ENCODE results near the gene DLL1. TPM values are rescaled to one million over a fixed set of nuclear protein-coding genes. Genes with fewer than 3 reads are reported as not detected.
A peak's percentile ranks its signal among the peaks of the same experiment; 100 is the strongest.

Gene DLL1
- total RNA-seq, 1 donor from 2014 or later: 14.6 TPM

DNA sequence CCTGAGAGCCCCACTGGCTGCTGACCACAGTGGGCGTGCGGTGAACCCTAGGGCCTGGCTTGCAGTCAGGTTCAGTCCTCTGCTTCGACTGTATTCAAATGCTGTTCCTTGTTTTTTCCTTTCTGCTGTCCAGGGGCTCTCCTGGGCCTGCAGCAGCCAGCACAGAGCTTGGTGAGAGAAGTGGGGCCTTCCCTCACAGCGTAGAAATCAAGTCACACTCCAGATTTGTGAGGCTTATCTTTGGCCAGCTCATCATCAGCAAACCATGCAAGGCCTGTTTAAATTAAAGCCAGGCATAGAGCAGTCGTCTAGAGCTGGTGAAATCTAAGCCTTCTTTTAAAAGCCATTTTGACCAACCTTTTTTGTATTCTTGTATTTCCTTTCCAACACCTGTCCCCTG, 24.1 kb upstream of the DLL1 start:
- intact Hi-C loops (cut with DNase I): no loop called here
- no peak overlapping the region for H3K27ac ChIP-seq
- no peak for DNase-seq

DNA sequence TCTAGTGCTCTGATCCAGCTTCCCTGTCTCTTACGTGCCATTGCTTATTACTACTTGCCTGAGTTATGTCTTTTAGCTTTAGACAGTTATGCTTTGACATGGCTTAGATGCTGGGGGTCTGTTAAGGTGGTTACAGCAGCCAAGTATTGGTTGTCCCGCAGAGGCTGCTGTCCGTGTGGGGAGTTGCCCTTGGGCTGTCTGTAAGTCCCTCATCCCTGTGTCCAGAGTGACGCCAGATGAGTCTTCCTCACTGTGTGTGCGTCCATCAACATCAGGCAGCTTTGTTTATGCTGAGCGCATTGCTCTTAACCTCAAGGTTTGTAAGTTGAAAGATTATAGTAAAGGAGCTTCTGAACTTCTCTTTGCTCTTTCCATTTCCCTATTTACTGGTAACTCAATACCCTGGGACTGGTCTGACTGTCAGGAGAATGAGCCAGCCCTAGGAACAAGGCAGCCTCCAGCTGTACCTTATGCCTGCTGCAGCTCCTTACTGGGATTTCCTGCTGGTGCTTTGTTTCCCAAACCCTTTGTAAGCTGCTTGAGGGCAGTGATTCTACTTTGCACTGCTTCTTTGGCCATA, 22.9 kb upstream of the DLL1 start:
- intact Hi-C loops (cut with DNase I): no loop called here
- Histone ChIP-seq H3K4me3 (no peak overlapping the region), H3K9me3 (no peaks in the 10 kb centered on the region), H3K27me3 (no peaks in the 10 kb centered on the region), H3K27ac (no peak overlapping the region), H3K36me3 (peaks cover 18% of the 10 kb centered on the region), H3K4me1 (peaks cover 4% of the 10 kb centered on the region)
- TF ChIP-seq, protein P1, sequence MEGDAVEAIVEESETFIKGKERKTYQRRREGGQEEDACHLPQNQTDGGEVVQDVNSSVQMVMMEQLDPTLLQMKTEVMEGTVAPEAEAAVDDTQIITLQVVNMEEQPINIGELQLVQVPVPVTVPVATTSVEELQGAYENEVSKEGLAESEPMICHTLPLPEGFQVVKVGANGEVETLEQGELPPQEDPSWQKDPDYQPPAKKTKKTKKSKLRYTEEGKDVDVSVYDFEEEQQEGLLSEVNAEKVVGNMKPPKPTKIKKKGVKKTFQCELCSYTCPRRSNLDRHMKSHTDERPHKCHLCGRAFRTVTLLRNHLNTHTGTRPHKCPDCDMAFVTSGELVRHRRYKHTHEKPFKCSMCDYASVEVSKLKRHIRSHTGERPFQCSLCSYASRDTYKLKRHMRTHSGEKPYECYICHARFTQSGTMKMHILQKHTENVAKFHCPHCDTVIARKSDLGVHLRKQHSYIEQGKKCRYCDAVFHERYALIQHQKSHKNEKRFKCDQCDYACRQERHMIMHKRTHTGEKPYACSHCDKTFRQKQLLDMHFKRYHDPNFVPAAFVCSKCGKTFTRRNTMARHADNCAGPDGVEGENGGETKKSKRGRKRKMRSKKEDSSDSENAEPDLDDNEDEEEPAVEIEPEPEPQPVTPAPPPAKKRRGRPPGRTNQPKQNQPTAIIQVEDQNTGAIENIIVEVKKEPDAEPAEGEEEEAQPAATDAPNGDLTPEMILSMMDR (IDR thresholded peaks at IDR 0.05): no peak
- DNase-seq: no peak
- ATAC-seq: no peak

More for the DNA sequence above, 24.1 kb upstream of the DLL1 start:
- Histone ChIP-seq H3K9me3 (no peaks in the 10 kb centered on the region), H3K4me1 (peaks cover 4% of the 10 kb centered on the region), H3K36me3 (peaks cover 23% of the 10 kb centered on the region), H3K4me3 (no peak overlapping the region), H3K27me3 (no peaks in the 10 kb centered on the region)
- no peak for ATAC-seq
- TF ChIP-seq, protein P1 (IDR thresholded peaks at IDR 0.05): no peak

DNA sequence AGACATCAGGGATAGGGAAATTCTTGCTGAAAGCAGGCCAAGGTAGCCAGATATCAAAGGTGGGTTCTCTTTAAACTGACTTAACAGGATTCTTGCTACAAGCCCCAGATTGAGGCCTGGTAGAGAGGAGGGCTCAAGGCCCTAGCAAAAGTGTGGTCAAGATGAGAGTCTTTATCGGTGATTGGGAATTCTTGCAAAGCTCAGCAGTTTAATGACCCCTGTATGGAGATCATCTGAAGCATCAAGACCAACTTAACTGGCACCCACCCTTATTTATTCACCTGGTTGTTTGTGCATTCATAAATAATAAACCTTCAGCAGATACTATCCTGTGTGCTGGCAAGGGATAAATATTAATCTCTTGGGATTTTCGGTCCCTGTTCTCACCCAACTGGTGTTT, 22.0 kb upstream of the DLL1 start:
- TF ChIP-seq, protein P1 (IDR thresholded peaks at IDR 0.05): no peak
- Histone ChIP-seq H3K9me3 (no peaks in the 10 kb centered on the region), H3K4me1 (peaks cover 11% of the 10 kb centered on the region), H3K27ac (no peak overlapping the region), H3K36me3 (peaks cover 13% of the 10 kb centered on the region), H3K4me3 (no peak overlapping the region), H3K27me3 (no peaks in the 10 kb centered on the region)
- intact Hi-C loops (cut with DNase I): no loop called here
- no peak for ATAC-seq
- DNase-seq: no peak

DNA sequence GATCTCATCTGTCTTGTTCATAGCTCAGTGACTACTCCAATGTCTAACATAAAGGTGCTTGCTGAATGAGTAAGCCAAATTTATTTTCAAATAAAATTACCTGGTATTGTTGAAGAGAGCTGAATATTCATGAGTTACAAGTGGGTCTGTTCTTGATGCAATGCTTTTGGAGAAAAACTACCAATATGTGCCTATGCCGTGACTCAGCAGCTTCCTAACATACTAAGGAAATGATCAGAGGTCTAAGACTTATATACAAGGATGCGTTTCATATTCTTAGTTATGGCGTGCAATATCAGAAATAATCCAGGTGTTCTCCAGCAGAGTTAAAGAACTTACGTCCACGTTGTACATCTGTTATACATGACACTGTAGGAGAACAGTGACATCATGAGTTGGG, 20.8 kb upstream of the DLL1 start:
- peaks cover 19% of the 10 kb centered on the region for H3K4me1 ChIP-seq
- ATAC-seq (no peak), DNase-seq (no peak)
- H3K27me3 ChIP-seq: no peaks in the 10 kb centered on the region
- no peak overlapping the region for H3K4me3 ChIP-seq
- H3K27ac ChIP-seq: no peak overlapping the region
- peaks cover 7% of the 10 kb centered on the region for H3K36me3 ChIP-seq
- TF ChIP-seq, protein P1 (IDR thresholded peaks at IDR 0.05): no peak
- intact Hi-C loops (cut with DNase I): no loop called here
- H3K9me3 ChIP-seq: no peaks in the 10 kb centered on the region

DNA sequence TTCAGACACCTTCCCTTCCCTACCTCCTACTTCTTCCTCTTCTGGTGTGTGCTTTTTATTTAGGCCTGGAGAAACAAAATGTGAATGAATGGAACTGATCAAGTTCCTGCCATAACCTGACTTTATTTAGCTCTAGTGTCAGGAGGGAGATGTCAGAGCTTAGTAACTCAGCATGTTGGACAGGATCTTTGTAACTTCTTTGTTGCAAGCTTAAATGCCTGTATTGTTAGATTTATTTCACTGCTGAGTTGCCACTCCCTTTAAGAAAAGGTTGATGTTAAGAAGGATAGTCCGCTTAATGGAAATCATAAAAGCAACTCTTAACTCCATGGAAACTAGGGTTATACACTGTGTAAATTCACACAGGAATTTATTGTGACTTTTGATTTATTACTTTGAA, 17.9 kb upstream of the DLL1 start:
- H3K9me3 ChIP-seq: no peaks in the 10 kb centered on the region
- H3K27me3 ChIP-seq: no peaks in the 10 kb centered on the region
- ATAC-seq (no peak), DNase-seq (no peak)
- no peak overlapping the region for H3K27ac ChIP-seq
- intact Hi-C loops (cut with DNase I): no loop called here
- H3K4me1 ChIP-seq: peaks cover 26% of the 10 kb centered on the region
- no peaks in the 10 kb centered on the region for H3K36me3 ChIP-seq
- TF ChIP-seq, protein P1 (IDR thresholded peaks at IDR 0.05): no peak
- no peak overlapping the region for H3K4me3 ChIP-seq

DNA sequence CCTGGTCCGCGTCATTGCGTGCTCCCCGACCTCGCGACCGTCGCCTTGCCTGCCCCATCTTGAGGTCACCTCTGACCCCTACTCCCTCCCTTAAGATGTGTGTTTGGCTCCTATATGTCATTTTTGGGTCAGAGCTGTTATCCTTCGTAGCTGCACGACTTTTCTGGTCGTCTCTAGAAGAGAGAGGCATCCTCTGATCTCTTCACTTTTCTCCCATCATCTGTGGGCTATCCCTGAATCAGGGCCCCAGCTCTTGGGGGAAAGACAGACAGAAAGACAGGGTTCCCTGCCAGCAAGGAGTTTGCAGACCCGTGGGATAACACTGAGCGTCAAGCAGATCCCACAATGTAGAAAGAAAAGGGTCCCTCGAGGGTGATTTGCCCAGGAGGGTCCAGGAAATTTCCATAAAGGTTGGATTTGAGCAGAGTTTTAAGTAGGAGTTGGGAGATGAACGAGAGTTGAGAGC, 16.2 kb upstream of the DLL1 start:
- Histone ChIP-seq H3K4me3 (peak overlapping the region; percentile 93), H3K27ac (peak overlapping the region; percentile 96), H3K4me1 (peaks cover 26% of the 10 kb centered on the region), H3K27me3 (no peaks in the 10 kb centered on the region), H3K36me3 (no peaks in the 10 kb centered on the region), H3K9me3 (no peaks in the 10 kb centered on the region)
- intact Hi-C loops (cut with DNase I): no loop called here
- TF ChIP-seq, protein P1 (IDR thresholded peaks at IDR 0.05): no peak
- no peak for ATAC-seq
- no peak for DNase-seq

Measured in upper lobe of right lung (tissue), 1 donor.